Lower leg skin (tissue), 4 donors: Measurements from ENCODE around the gene SLC35F3. TPM values are rescaled to one million over a fixed set of nuclear protein-coding genes. Genes with fewer than 3 reads are reported as not detected.
A peak's percentile ranks its signal among the peaks of the same experiment; 100 is the strongest.

Experiments
- DNase-seq, 2 donors: peaks; one replicate each; pipeline ENCODE4 v3.0.0-alpha.2; 2019; ENCODE audit warnings: low spot score in 2 of 2
- H3K4me3 ChIP-seq: fragments of 200-600 bp; sonication (generic); 2 replicates; pipeline ENCODE4 v1.5.1; 2017; ENCODE audit warnings: mild to moderate bottlenecking, low read depth; ENCODE audit not compliant: poor library complexity, severe bottlenecking
- CTCF ChIP-seq, 3 donors: fragments of 450-650 bp; IDR thresholded peaks; one replicate each; pipeline ENCODE4 v1.5.1; 2016; ENCODE audit warnings: antibody characterized with exemption in 3 of 3, mild to moderate bottlenecking in 3 of 3, moderate library complexity in 2 of 3
- POLR2A ChIP-seq, 2 donors: fragments of 450-650 bp; IDR thresholded peaks; one replicate each; pipeline ENCODE4 v1.6.1; 2016 to 2017; ENCODE audit warnings: antibody characterized with exemption in 2 of 2, mild to moderate bottlenecking in 1 of 2, moderate library complexity in 1 of 2
- WGBS, 2 donors: methylation state at CpG; one replicate each; pipeline ENCODE4 v1.1.5; 2018; 5-methylcytosine and 5-hydroxymethylcytosine counted together
- intact Hi-C: fragments of 100-400 bp; cut with DNase I; formaldehyde crosslinking; loops from one replicate; pipeline ENCODE4 v1.15.0; 2023; ENCODE audit warnings: low total_unique reads
- total RNA-seq, 4 donors: library from RNA; depleted of rRNA; stranded (reverse); fragments of >200 nt; gene quantifications; one replicate each; pipeline ENCODE4 v1.1.0, GENCODE V29; 2016

Gene SLC35F3
- total RNA-seq, 4 donors from 2014 or later, result 0.42 to 0.83 (median 0.64) TPM

- intact Hi-C loops, result no loop called here
- no peak for TF ChIP-seq POLR2A (IDR thresholded peaks at IDR 0.05)
- TF ChIP-seq CTCF (IDR thresholded peaks at IDR 0.05), result no peak
- 22 to 27% methylated on average over 20 of the region's 20 CpGs for whole genome bisulfite sequencing, 2 donors
- no peak overlapping the region for H3K4me3 ChIP-seq
- peak; percentile 28 to 87 for DNase-seq
Measured at GRCh38 chr1:234326497-234327366, 422.3 kb downstream of the SLC35F3 start.

GRCh38 chr1:234327577-234328164, 423.2 kb downstream of the SLC35F3 start:
- intact Hi-C loops, result no loop called here
- TF ChIP-seq CTCF (IDR thresholded peaks at IDR 0.05) (no peak), POLR2A (IDR thresholded peaks at IDR 0.05) (no peak)
- H3K4me3 ChIP-seq, result no peak overlapping the region
- no peak for DNase-seq
- WGBS, 2 donors, result 87 to 89% methylated on average over 9 of the region's 9 CpGs

GRCh38 chr1:234330843-234331215, 426.4 kb downstream of the SLC35F3 start:
- WGBS, 2 donors, result 83 to 84% methylated on average over 4 of the region's 4 CpGs

GRCh38 chr1:234331507-234331906, 427.0 kb downstream of the SLC35F3 start:
- WGBS, 2 donors, result 41 to 51% methylated on average over 2 of the region's 2 CpGs
- intact Hi-C loops, result no loop called here
- TF ChIP-seq CTCF (IDR thresholded peaks at IDR 0.05) (no peak), POLR2A (IDR thresholded peaks at IDR 0.05) (no peak)
- no peak for DNase-seq
- no peak overlapping the region for H3K4me3 ChIP-seq

More at GRCh38 chr1:234330843-234331215, 426.4 kb downstream of the SLC35F3 start:
- TF ChIP-seq POLR2A (IDR thresholded peaks at IDR 0.05), result no peak
- no peak for TF ChIP-seq CTCF (IDR thresholded peaks at IDR 0.05)
- DNase-seq, result no peak
- intact Hi-C loops, result no loop called here
- H3K4me3 ChIP-seq, result no peak overlapping the region

GRCh38 chr1:234336359-234336758, 431.9 kb downstream of the SLC35F3 start:
- WGBS, 2 donors, result 81 to 95% methylated on average over 2 of the region's 2 CpGs
- no peak for DNase-seq
- intact Hi-C loops, result no loop called here
- no peak for TF ChIP-seq POLR2A (IDR thresholded peaks at IDR 0.05)
- H3K4me3 ChIP-seq, result no peak overlapping the region

- WGBS, 2 donors, result 92% methylated on average over 1 of the region's 1 CpG
- no peak for DNase-seq
- intact Hi-C loops, result no loop called here
- TF ChIP-seq POLR2A (IDR thresholded peaks at IDR 0.05) (no peak), CTCF (IDR thresholded peaks at IDR 0.05) (no peak)
- no peak overlapping the region for H3K4me3 ChIP-seq
Measured at GRCh38 chr1:234337233-234337632, 432.8 kb downstream of the SLC35F3 start.
